Measurements from ENCODE around the gene HOXD8. TPM values are rescaled to one million over a fixed set of nuclear protein-coding genes. Genes with fewer than 3 reads are reported as not detected.

Gene HOXD8
- total RNA-seq, 1 donor from 2014 or later: not detected

DNA sequence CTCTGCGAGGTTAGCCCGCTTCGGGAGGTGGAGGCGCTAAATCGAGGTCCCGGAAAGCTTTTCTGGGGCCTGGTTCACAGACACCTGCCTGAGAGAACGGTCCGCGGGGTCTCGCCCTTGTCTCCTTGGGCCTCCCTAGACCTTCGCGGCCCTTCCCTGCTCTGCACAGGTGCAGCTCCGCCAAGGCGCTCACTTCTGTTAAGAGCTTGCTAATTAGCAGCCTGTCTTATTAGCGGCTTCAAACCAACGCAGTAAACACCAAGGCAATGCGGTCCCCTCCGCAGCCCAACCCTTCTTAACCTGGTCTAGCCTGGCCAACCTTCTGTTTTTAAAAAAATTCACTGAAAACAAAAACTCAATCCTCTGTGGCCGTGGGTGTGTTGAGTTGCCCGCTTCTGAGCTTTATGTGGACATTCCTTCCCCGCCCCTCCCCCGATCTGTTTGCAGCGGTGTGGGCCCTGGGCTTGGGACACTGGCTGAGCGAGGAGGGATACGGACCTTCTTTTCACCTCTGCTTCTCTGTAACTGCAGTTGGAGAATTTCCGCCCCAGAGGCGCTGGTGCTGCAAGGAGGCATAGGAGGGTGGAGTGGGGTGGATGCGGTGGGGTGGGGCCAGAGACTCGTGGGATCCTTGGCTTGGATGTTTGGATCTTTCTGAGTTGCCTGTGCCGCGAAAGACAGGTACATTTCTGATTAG is 18.4 kb downstream of the HOXD8 start:
- no peak for DNase-seq

GRCh38 chr2:176148751-176149421 is 19.4 kb downstream of the HOXD8 start:
- DNase-seq: no peak

DNA sequence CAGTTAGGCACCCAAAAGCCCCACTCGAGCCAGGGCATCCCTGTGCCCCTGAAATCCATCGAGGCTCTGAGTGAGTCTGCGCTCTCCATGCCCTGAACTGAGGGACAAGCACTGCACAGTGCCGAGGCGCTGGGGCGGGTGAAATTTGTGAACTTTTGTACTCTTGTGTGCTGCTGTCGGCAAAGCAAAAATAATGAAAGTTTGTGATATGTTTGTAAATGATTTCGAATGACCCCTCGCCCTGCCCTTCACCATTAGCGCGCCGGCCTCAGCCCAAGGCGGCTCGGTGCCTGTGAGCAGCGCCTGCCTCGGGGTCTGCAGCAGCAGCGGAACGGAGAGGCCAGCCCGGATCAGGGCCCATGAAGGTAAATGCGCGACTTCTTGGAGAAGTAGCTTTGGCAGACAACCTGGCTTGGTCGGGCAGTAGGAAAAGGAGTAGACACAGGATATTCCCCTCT is 20.0 kb downstream of the HOXD8 start:
- no peak for DNase-seq

GRCh38 chr2:176149939-176150583 is 20.6 kb downstream of the HOXD8 start:
- DNase-seq: no peak

DNA sequence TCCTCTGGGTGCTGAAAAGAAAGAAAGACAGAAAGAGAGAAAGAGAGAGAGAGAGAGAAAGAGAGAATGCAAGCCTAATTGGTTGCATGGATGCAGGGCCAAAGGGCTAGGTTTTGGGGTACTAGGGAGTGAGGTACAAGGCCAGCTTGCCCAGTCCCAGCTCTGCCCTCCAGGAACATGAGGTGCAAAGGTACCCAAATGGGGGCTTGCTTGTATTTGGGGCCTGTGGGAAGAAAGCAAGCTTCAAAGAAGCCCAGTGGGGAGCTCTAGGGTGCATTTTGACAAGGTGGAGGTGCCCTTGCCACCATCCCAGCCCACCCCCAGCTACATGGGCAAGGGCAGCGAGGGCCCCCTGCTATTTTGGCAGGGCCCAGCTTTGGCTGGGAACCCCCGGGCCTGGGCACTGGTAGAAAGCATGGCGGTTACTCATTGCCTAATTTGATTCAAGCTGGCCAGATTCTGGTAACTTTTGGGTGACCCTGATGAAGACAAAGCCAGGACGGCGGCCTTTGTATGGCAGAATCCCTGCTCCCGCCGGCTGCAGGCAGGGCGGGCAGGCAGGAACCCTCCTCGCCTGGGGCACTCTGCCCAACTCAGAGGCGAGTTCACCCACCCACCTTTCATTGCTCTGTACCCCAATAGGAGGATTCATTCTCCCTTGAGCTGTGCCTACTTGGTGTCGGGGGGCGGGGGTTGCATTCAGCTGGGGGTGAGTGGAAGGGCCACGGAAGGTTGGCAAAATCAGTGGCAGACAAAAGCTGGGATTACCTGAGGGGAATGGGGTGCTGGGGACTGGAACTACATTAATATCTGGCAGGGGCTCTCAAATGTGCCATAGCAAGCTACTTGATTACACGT is 21.3 kb downstream of the HOXD8 start:
- DNase-seq: no peak

DNA sequence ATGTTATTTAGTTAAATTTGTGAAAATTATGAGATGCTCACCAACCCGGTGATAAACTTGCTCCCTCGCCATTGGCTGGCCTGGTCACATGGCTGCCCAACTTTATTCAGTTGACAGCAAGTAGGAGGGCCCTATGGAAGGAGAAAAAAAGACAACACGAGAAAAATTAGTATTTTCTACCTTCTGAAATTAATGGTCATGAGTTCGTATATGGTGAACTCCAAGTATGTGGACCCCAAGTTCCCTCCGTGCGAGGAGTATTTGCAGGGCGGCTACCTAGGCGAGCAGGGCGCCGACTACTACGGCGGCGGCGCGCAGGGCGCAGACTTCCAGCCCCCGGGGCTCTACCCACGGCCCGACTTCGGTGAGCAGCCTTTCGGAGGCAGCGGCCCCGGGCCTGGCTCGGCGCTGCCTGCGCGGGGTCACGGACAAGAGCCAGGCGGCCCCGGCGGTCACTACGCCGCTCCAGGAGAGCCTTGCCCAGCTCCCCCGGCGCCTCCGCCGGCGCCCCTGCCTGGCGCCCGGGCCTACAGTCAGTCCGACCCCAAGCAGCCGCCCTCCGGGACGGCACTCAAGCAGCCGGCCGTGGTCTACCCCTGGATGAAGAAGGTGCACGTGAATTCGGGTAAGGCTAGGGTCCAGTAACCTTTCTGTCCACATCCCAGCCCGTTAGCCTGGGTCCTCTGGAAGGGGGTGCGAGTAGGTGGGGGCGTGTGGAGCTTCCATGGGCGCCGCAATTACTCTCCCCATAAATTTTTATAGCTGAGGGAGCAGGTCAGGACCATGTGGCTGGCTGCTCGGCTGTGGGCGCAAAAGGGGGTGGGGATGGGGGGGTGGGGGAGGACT is 22.2 kb downstream of the HOXD8 start, which contains the start of gene HOXD4:
TSS of gene HOXD4 (plus strand) at position 109 of the 846 bp plus-strand sequence. CDS start at position 193, 84 bp downstream.
- no peak for DNase-seq

DNA sequence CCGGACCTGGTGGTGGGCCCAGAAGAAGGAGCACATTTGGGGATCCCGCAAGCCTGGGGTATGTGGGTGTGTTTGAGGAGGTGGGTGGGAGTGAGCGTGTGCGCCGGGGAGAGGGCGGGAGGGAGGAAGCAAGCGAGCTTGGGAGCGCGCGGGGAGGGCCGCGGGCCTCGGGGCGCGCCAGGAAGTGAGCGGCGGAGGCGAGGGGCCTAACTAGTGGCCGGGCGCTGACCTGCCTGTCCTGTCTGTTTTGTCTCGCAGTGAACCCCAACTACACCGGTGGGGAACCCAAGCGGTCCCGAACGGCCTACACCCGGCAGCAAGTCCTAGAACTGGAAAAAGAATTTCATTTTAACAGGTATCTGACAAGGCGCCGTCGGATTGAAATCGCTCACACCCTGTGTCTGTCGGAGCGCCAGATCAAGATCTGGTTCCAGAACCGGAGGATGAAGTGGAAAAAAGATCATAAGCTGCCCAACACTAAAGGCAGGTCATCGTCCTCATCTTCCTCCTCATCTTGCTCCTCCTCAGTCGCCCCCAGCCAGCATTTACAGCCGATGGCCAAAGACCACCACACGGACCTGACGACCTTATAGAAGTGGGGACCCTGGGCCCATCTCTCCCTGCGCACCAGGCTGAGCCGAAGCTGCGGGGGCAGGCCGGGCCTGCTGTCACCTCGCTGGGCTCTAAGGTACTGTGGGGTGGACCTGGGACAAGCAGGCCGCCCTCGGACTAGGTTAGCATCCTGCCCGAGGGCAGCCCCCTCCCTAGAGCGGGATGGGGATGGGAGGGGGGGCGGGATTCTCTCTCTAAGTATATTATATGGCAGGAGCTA is 23.1 kb downstream of the HOXD8 start:
- no peak for DNase-seq

DNA sequence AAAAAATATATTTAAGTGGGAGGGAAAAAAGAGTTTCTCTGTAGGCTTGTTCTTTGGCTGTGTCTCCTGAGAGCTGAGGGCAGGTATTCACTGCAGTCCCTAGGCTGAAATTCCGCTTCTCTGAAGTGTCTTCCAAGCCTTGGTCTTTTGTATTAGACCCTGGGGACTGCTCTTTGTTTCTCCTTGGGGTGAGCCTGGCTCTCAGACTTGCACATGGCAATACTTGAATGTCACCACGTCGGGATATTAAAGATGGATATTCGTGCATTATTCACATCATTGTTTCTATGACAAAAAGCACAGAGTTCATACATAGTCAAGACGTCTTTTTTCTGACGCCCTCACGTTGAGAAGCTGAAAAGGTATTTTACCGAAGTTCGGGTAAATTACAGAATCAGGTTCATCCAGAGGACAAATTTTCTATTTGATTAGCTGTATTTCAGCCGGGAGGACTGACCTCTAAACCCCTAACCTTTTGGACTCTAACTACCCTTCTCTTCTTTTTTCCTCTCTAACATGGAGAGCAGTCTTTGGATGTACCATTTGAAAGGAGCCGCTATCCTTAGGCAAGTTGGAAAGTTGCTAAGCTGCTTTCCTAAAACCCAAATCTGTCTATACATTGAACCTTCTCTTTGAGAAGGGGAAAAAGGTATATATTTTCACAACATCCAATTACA is 25.2 kb downstream of the HOXD8 start:
- DNase-seq: no peak

DNA sequence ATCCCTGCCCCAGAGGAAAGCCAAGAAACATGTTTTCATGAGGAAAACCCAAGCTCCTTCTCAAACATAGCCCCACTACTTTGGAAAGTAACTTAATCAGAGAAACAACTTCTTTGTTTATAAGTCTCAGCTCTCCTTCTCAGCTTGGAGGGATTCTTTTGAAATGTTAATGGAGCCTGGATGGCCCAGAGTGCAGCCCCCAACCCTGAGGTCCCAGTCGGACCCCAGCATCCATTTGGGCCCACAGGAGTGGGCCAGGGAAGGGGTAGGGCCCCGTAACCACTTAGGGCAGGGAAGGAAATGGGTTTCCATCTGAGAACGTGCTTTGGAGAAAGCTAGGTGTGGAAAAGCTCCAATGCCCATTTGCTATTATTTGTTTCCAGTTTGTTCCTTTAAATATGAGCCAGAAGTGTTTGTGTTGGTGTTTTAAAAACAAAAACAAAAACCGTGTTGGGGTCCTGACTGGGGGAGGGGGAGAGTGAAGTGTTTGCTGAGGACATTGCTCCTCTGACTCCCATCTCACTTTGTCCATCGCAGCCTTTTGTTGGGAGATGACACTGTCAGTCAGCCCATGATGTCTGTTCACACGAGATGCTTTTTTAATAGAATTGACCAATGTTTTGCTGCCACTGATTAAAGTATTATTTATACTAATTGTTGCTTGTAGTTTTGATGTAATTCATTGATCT is 26.0 kb downstream of the HOXD8 start:
- no peak for DNase-seq

DNA sequence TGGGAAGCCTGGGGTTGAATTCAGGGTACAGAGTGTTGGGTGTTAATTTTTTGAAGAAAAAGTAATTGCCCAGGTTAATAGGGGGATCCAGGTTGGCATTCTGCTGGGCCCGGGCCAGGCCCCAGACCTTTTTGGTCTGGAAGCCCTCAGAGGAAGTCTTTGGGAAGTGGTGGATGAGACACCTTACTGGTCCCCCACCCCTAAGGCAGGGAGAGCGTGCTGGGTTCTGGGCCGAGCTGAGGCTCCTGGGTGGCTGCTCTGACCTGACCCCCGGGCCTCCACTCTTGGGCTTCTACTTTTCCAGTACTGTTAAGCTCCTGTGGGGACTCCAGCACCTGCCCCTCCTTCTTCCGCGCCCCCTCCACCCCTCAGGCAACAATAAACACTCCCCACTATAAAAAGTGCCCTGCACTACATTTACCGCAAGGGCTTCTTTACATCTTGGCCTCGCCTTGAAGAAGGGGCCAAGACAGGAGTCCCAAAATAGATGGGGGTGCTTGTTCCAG is 26.8 kb downstream of the HOXD8 start:
- no peak for DNase-seq

- no peak for DNase-seq
These were observed 27.4 kb downstream of the HOXD8 start, which contains the start of gene HOXD3 for GRCh38 chr2:176156807-176157498. Gene HOXD3, plus strand, starts transcription at chr2:176157307. Its CDS starts 11,808 bp downstream, at chr2:176169115.

DNA sequence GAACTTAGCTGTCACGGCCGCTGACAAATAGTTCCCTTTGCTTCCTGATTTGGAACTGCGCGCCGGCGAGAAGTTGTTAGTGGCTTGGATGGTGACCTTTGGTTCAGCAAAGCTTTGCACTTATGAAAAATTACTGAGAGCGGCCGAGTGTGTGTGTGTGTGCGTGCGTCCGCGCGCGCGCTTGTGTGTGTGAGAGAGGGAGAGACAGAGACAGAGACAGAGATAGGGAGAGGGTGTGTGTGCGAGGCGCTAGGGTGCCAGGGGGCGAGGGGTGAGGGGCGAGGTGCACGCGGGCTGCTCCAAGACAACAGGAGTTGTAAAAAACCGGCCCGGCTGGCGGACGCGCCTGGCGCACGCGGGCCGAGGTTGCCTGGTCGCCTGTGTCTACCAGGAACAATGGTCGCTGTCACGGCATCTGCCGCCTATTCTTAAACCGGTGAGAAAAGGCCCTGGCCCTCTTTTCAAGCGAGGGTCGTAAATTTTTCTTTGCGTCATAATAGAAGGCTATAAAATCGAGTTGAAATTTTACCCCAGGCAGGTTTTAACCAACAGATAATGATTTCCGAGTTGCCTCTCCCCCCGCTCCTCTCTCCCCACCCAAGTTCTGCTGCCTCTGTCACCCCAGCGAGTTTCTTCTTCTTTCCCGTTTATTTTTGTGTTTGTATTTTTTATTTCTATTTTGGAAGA is 28.1 kb downstream of the HOXD8 start:
- no peak for DNase-seq

GRCh38 chr2:176158186-176158591 is 28.7 kb downstream of the HOXD8 start:
- no peak for DNase-seq

DNA sequence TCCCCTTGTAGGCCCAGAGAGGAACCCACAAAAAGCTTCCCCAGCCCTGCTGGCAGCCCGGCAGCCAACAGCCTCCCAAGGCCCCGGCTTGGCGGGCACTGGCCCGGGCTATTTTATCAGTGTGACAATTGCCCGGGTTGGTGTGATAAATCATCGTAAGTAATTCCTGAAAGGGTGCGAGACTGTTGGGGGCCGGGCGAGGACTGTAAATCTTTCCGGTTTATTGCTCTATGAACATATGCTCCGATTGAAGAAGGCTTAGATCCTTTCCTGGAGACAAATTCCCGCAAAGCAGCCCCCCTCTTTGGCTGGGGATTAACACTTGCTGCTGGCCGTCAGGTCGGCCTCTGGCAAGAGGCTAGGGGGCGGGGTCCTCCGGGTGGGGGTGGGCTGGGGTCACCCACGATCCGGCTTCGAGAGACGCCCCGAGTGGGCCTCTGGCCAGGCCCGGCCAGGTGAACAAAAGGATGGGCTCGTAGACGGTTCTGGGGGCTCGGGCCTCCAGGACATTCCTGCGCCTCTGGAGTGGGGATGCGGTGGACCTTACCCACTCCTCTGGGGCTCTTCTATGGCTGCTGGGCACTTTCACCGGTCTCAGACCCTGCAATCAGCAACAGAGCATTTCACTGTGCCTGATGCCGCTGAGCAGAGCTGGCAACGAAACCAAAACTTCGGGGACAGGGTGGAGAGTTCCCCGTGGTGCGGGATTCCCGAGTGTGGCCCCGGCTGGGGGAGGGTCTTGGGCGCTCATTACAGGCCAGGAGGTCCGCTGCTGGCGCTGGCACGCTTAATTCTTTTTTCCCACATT is 29.6 kb downstream of the HOXD8 start:
- no peak for DNase-seq

GRCh38 chr2:176159663-176160250 is 30.3 kb downstream of the HOXD8 start:
- DNase-seq: no peak

GRCh38 chr2:176160251-176160985 is 30.9 kb downstream of the HOXD8 start:
- DNase-seq: no peak

All from occipital lobe (tissue), 2 donors.